K562 (cell line): ENCODE data around the gene OPCML. TPM values are rescaled to one million over a fixed set of nuclear protein-coding genes. Genes with fewer than 3 reads are reported as not detected.

ENCODE experiments used
- ATAC-seq: fragments of 200-7000 bp; cut with Tn5 transposase; 3 replicates; pipeline ENCODE4 v1.9.1; 2020; ENCODE audit warnings: moderate library complexity
- BruUV-seq: library from RNA; stranded (reverse); fragments of 400-500 nt; replicated peaks from 2 replicates; lab custom pipeline; 2021; lab: Mats Ljungman, UMichigan
- CTCF ChIA-PET: fragments of 300-600 bp; formaldehyde crosslinking; extraction: SDS; loops from one replicate; lab custom pipeline; 2021; ENCODE audit warnings: low intra/inter-chr PET ratio; lab: Yijun Ruan, JAX
- POLR2A ChIA-PET: fragments of 300-600, 350-650 bp; sonication (Branson Sonifier 250); formaldehyde crosslinking; extraction: SDS; loops from one replicate; lab custom pipeline; 2021; ENCODE audit warnings: antibody characterized with exemption, inconsistent platforms; lab: Yijun Ruan, JAX
- DNase-seq, 4 experiments: peaks; one replicate each; pipeline versions ENCODE4 v3.0.0 to v3.0.0-alpha.2; 2011 to 2018; ENCODE audit warnings: low spot score in 3 of 4, mixed read lengths in 3 of 4; ENCODE audit errors: extremely low read depth in 1 of 4
- FAIRE-seq: peaks from 2 replicates; lab custom pipeline; 2011; peaks lifted over from hg19 to GRCh38; lab: Jason Lieb, UNC
- H2AFZ ChIP-seq: 2 replicates; pipeline ENCODE4 v1.6.0; 2011; ENCODE audit warnings: low read depth, low read length, control low read depth, inconsistent platforms
- H3K27ac ChIP-seq: fragments of 200-600 bp; 3 replicates; pipeline ENCODE4 v1.8.0; 2011; ENCODE audit warnings: low read depth, mild to moderate bottlenecking, control low read depth, inconsistent platforms, low read length, moderate library complexity, mixed read lengths; ENCODE audit errors: extremely low read depth
- H3K27me3 ChIP-seq, 2 experiments: fragments of 300-600 bp in 1 of 2; 2 replicates in 1 of 2; 3 replicates in 1 of 2; pipeline versions ENCODE4 v1.6.0 to v1.8.0; 2011; ENCODE audit warnings: inconsistent platforms in 2 of 2, low read length in 2 of 2, mild to moderate bottlenecking in 1 of 2, mixed read lengths in 1 of 2, moderate library complexity in 1 of 2; ENCODE audit not compliant: control insufficient read depth in 2 of 2, insufficient read depth in 2 of 2
- H3K36me3 ChIP-seq: fragments of 300-600 bp; 3 replicates; pipeline ENCODE4 v1.8.0; 2011; ENCODE audit warnings: mild to moderate bottlenecking, low read length, inconsistent platforms; ENCODE audit not compliant: control insufficient read depth, insufficient read depth
- H3K4me1 ChIP-seq, 2 experiments: fragments of 200-600 bp in 1 of 2; replicated peaks in 1 of 2; 2 replicates in 1 of 2; 3 replicates in 1 of 2; pipeline versions ENCODE4 v1.5.1 to v1.8.0; 2011; ENCODE audit warnings: inconsistent platforms in 2 of 2, low read length in 2 of 2, mild to moderate bottlenecking in 1 of 2, mixed read lengths in 1 of 2, moderate library complexity in 1 of 2; ENCODE audit not compliant: control insufficient read depth in 2 of 2, insufficient read depth in 2 of 2
- H3K4me2 ChIP-seq: 2 replicates; pipeline ENCODE4 v1.6.1; 2011; ENCODE audit warnings: low read length, control low read depth, inconsistent platforms, mixed read lengths; ENCODE audit not compliant: insufficient read depth
- H3K4me3 ChIP-seq: fragments of 200-600 bp; sonication (generic), shearing (Covaris generic); 2 replicates; pipeline ENCODE4 v1.5.1; 2016; ENCODE audit warnings: control low read depth, inconsistent platforms
- H3K79me2 ChIP-seq: fragments of 200-600 bp; 3 replicates; pipeline ENCODE4 v1.8.0; 2011; ENCODE audit warnings: low read length, inconsistent platforms; ENCODE audit not compliant: control insufficient read depth, insufficient read depth
- H3K9ac ChIP-seq, 2 experiments: 2 replicates each; pipeline versions ENCODE4 v1.6.0 to v1.6.1; 2011; ENCODE audit warnings: low read depth in 2 of 2, low read length in 2 of 2, control low read depth in 1 of 2, inconsistent platforms in 1 of 2, mild to moderate bottlenecking in 1 of 2, mixed read lengths in 1 of 2; ENCODE audit not compliant: insufficient read depth in 1 of 2
- H3K9me1 ChIP-seq: one replicate; pipeline ENCODE4 v1.6.0; 2011; ENCODE audit warnings: inconsistent platforms, mild to moderate bottlenecking, low read length, moderate library complexity; ENCODE audit not compliant: control insufficient read depth, insufficient read depth
- H3K9me3 ChIP-seq: replicated peaks from 2 replicates; pipeline ENCODE4 v1.5.1; 2011; ENCODE audit warnings: low read depth, low read length, inconsistent platforms; ENCODE audit not compliant: control insufficient read depth, insufficient read depth
- H4K20me1 ChIP-seq: replicated peaks from 2 replicates; pipeline ENCODE4 v1.6.1; 2011; ENCODE audit warnings: low read length, inconsistent platforms, mixed read lengths; ENCODE audit not compliant: control insufficient read depth, insufficient read depth
- AFF4 ChIP-seq: sonication (generic); formaldehyde crosslinking; IDR thresholded peaks from 2 replicates; pipeline ENCODE4 v1.8.0; 2023; ENCODE audit warnings: mild to moderate bottlenecking, missing genetic modification reagents
- BCL6 ChIP-seq: fragments of 250-450 bp; sonication (Bioruptor Pico); IDR thresholded peaks from 2 replicates; pipeline ENCODE4 v1.4.0; 2020
- CREB3 ChIP-seq: fragments of 450-650 bp; conservative IDR thresholded peaks from 2 replicates; pipeline ENCODE4 v1.6.1; 2016; ENCODE audit warnings: missing genetic modification characterization, low read depth, mild to moderate bottlenecking, missing compliant biosample characterization, moderate library complexity
- DDX20 ChIP-seq: fragments of 450-650 bp; IDR thresholded peaks from 2 replicates; pipeline ENCODE4 v1.6.1; 2016; ENCODE audit warnings: missing genetic modification characterization, low read depth, mild to moderate bottlenecking, missing compliant biosample characterization, moderate library complexity
- EP300 ChIP-seq: IDR thresholded peaks from 2 replicates; pipeline ENCODE4 v1.6.1; 2012; ENCODE audit warnings: low read length, improper control_type of control experiment
- GATA2 ChIP-seq: sonication (generic); formaldehyde crosslinking; IDR thresholded peaks from 2 replicates; pipeline ENCODE4 v1.4.0; 2020; ENCODE audit warnings: mild to moderate bottlenecking, missing genetic modification reagents
- HEY1 ChIP-seq: fragments of 250-450 bp; sonication (Bioruptor Pico); IDR thresholded peaks from 2 replicates; pipeline ENCODE4 v1.5.0; 2020; ENCODE audit warnings: mild to moderate bottlenecking, moderate library complexity, borderline replicate concordance
- HMG20A ChIP-seq: fragments of 450-650 bp; formaldehyde crosslinking; conservative IDR thresholded peaks from 2 replicates; pipeline ENCODE4 v1.4.0; 2020; ENCODE audit warnings: mild to moderate bottlenecking, mixed read lengths
- KLF6 ChIP-seq: fragments of 250-450 bp; sonication (Bioruptor Pico); IDR thresholded peaks from 2 replicates; pipeline ENCODE4 v1.4.0; 2020; ENCODE audit warnings: mild to moderate bottlenecking, moderate library complexity, borderline replicate concordance
- MECOM ChIP-seq: fragments of 250-450 bp; sonication (Bioruptor Pico); IDR thresholded peaks from 2 replicates; pipeline ENCODE4 v1.8.0; 2022; ENCODE audit warnings: inconsistent platforms
- MTF1 ChIP-seq: fragments of 250-450 bp; sonication (Bioruptor Pico); IDR thresholded peaks from 2 replicates; pipeline ENCODE4 v1.9.0; 2021; ENCODE audit warnings: moderate library complexity, mild to moderate bottlenecking, inconsistent platforms, borderline replicate concordance
- POLR3G ChIP-seq: IDR thresholded peaks from 2 replicates; pipeline ENCODE4 v1.6.1; 2011; ENCODE audit not compliant: insufficient read length, insufficient replicate concordance; ENCODE audit errors: extremely low read depth
- SIN3B ChIP-seq: fragments of 450-650 bp; IDR thresholded peaks from 2 replicates; pipeline ENCODE4 v1.6.1; 2017; ENCODE audit warnings: low read depth, mild to moderate bottlenecking, moderate library complexity
- ZBTB1 ChIP-seq: sonication (generic); formaldehyde crosslinking; IDR thresholded peaks from 2 replicates; pipeline ENCODE4 v1.8.1; 2023; ENCODE audit warnings: missing genetic modification reagents, low read depth, mild to moderate bottlenecking, borderline replicate concordance
- ZNF41 ChIP-seq: fragments of 250-450 bp; sonication (Bioruptor Pico); conservative IDR thresholded peaks from 2 replicates; pipeline ENCODE4 v1.4.0; 2020; ENCODE audit warnings: mild to moderate bottlenecking
- ZNF551 ChIP-seq: fragments of 250-450 bp; sonication (Bioruptor Pico); IDR thresholded peaks from 2 replicates; pipeline ENCODE4 v1.5.0; 2021; ENCODE audit warnings: mild to moderate bottlenecking, moderate library complexity
- WGBS: fragments of 100-300 bp; shearing (Covaris generic); methylation state at CpG from one replicate; pipeline ENCODE4 v1.1.6; 2016; ENCODE audit warnings: low coverage, mixed read lengths; ENCODE audit not compliant: insufficient coverage; ENCODE audit errors: missing lambda C conversion rate; 5-methylcytosine and 5-hydroxymethylcytosine counted together
- in situ Hi-C: fragments of 300-500 bp; cut with MboI; formaldehyde crosslinking; loops from 4 replicates; pipeline ENCODE4 v1.15.0; 2018; ENCODE audit warnings: inconsistent platforms, mixed read lengths
- intact Hi-C: fragments of 100-400 bp; cut with micrococcal nuclease; formaldehyde crosslinking; loops from 2 replicates; pipeline ENCODE4 v1.14.2; 2022
- polyA plus RNA-seq, 8 experiments: library from polyadenylated mRNA; depleted of rRNA in 4 of 8; stranded (reverse) in 5 of 8; unstranded in 3 of 8; fragments of >200 nt; fragmentation: Nextera tagmentation in 2 of 8; fragmentation: Illumina TruSeq in 1 of 8; extraction: Ambion mirVana in 2 of 8; extraction: Trizol in 1 of 8; gene quantifications; 2 replicates each; pipeline versions ENCODE4 v1.2.1 to v1.2.3, GENCODE V29; 2011 to 2014; ENCODE audit warnings: inconsistent platforms in 1 of 8, missing spikeins in 1 of 8
- total RNA-seq, 7 experiments: library from RNA; depleted of rRNA in 6 of 7; stranded (reverse); fragments of >200 nt in 6 of 7; fragmentation: Illumina TruSeq in 2 of 7; extraction: Trizol in 2 of 7; gene quantifications; 2 replicates each; pipeline versions ENCODE4 v1.2.1 to v1.2.3, GENCODE V29; 2011 to 2021; ENCODE audit warnings: low replicate concordance in 1 of 7
- TF ChIP-seq, protein P1 (sequence below): conservative IDR thresholded peaks from 2 replicates; pipeline ENCODE4 v1.6.1; 2011; ENCODE audit warnings: low read depth, mild to moderate bottlenecking, low read length; ENCODE audit not compliant: control insufficient read depth

OPCML gene
- total and polyA plus RNA-seq, 9 of the 15 experiments (the other 6 are each of a cell fraction or from before 2014, with no cell fraction given), result not detected

- no peak for TF ChIP-seq HEY1
- no peak for TF ChIP-seq HMG20A (CRISPR knock-in tag)
- no peak for TF ChIP-seq ZBTB1 (CRISPR knock-in tag)
- no peak for TF ChIP-seq CREB3 (tag)
- TF ChIP-seq BCL6 (CRISPR knock-in tag), result no peak
- no peak for TF ChIP-seq MTF1 (CRISPR knock-in tag)
- no peak for TF ChIP-seq POLR3G
- no peak for TF ChIP-seq MECOM (CRISPR knock-in tag)
Observed at GRCh38 chr11:133385781-133386180, 146.5 kb downstream of the OPCML start (continued).

GRCh38 chr11:133384731-133385130, 147.6 kb downstream of the OPCML start:
- no peaks in the 10 kb centered on the region for H3K9me3 ChIP-seq
- ATAC-seq (no peak), FAIRE-seq (no peak), DNase-seq (no peak)
- H3K27me3 ChIP-seq, result no peaks in the 10 kb centered on the region
- no peak overlapping the region for H2AFZ ChIP-seq
- ChIA-PET POLR2A (no interaction called here), CTCF (no interaction called here)
- intact Hi-C loops (no loop called here), in situ Hi-C loops (no loop called here)
- no peak overlapping the region for H3K9ac ChIP-seq
- H4K20me1 ChIP-seq, result no peaks in the 10 kb centered on the region
- H3K4me2 ChIP-seq, result no peak overlapping the region
- WGBS, result 6% methylated on average over 5 of the region's 6 CpGs
- no peaks in the 10 kb centered on the region for H3K9me1 ChIP-seq
- H3K4me1 ChIP-seq, result no peaks in the 10 kb centered on the region
- H3K36me3 ChIP-seq, result no peaks in the 10 kb centered on the region
- no TSS peak for BruUV-seq
- H3K79me2 ChIP-seq, result no peaks in the 10 kb centered on the region
- no peak overlapping the region for H3K4me3 ChIP-seq
- no peak overlapping the region for H3K27ac ChIP-seq
- no peak for TF ChIP-seq ZNF41 (CRISPR knock-in tag)
- TF ChIP-seq ZNF551 (CRISPR knock-in tag), result no peak
- no peak for TF ChIP-seq DDX20 (tag)
- no peak for TF ChIP-seq EP300
- no peak for TF ChIP-seq GATA2 (CRISPR knock-in tag)
- no peak for TF ChIP-seq AFF4 (CRISPR knock-in tag)
- TF ChIP-seq, protein P1, sequence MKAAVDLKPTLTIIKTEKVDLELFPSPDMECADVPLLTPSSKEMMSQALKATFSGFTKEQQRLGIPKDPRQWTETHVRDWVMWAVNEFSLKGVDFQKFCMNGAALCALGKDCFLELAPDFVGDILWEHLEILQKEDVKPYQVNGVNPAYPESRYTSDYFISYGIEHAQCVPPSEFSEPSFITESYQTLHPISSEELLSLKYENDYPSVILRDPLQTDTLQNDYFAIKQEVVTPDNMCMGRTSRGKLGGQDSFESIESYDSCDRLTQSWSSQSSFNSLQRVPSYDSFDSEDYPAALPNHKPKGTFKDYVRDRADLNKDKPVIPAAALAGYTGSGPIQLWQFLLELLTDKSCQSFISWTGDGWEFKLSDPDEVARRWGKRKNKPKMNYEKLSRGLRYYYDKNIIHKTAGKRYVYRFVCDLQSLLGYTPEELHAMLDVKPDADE, result no peak
- TF ChIP-seq KLF6 (CRISPR knock-in tag), result no peak
- TF ChIP-seq SIN3B, result no peak
